Stimulated activated CD8-positive, alpha-beta memory T cell treated with anti-CD3 and anti-CD28 coated beads, Interleukin-4, amount 100 ng/mL, for 4 hours (primary cell): Measurements from ENCODE around the gene SPON2.
"Not testable (repeated sequence)": the region's sequence is repeated elsewhere in the genome, so short reads cannot be mapped to it uniquely, and the experiment has no call there.

Experiments used
- DNase-seq, 2 donors: peaks; one replicate each; pipeline ENCODE4 v3.0.0-alpha.2; 2020; ENCODE audit warnings: low read depth in 2 of 2, low spot score in 1 of 2

SPON2 gene

DNA sequence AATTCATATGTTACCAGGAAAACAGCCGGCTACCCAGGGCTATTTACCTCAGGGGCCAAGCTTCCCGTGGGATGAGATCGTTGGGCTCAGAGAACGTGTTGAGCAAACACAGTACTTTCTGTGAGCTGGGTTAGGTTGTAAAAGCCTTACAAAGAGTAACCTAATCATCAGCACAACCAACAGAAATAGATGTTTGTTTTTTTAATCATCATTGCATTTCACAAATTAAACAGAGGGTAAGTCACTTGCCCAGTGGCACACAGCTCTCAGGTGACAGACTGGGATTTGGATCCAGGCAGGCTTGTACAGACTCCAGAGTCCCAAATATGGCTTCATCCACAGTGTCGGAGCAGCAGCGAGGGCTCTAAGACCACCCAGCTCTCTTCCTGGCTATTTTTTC is 20.1 kb downstream of the SPON2 start:
- DNase-seq = no peak

DNA sequence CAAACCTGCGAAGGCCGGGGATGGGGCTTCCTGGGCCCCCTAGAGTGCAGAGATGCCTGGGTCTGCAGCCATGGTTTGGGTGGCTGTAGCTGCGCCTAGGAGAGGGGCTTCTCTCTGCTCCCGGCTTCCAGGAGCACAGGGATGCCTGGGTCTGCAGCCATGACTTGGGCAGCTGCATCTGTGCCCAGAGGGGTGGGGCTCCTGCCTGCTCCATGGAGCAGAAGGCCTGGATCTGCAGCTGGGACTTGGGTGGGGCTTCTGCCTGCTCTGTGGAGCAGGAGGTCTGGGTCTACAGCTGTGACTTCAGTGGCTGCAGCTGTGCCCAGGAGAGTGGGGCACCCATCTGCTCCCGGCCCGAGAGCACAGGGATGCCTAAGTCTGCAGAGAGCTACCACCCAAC is 20.8 kb downstream of the SPON2 start:
- DNase-seq = no peak

DNA sequence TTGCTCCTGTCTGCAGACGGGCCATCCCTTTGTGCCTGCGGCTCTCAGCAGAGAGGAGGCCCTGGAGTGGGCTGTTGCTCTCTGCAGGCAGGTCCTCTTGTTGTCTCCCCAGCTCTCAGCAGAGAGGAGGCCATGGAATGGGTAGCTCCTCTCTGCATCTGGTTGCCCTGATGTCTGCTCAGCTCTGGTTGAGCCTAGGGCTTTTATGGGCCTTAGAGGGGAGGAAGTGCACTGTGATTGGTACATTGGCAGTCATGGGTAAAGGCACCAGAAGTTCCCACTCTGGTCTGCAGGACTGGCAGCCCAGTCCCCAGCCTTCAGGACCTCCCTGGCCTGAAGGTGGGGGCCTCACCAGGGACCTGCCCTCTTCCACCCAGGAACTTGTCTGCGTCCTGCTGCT is 21.5 kb downstream of the SPON2 start:
- no peak for DNase-seq

DNA sequence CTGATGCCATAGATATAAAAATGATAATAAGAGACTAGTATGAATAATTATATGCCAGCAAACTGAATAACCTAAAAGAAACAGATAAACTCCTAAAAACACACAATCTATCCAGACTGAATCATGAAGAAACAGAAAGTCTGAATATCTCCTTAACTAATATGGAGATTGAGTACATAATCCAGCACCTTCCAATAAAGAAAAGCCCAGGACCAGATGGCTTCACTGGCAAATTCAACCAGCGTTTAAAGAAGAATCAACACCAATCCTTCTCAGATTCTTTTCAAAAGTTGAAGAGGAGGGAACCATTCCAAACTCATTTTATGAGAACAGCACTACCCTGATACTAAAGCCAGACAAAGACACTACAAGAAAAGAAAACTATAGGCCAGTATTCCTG is 32.5 kb downstream of the SPON2 start:
- DNase-seq = no peak

DNA sequence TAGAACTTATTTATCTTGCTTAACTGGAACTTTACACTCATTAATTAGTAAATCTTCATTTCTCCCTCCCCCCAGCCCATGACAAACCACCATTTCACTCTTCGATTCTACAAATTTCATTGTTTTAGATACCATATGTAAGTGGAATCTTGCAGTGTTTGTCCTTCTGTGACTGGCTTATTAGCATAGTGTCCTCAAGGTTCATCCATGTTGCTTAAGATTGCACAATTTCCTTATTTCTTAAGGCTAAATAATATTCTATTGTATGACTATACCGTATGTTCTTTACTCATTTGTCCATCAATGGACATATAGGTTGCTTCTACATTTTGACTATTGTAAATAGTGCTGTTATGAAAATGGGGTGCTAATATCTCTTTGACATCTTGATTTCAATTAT is 34.5 kb downstream of the SPON2 start:
- no peak for DNase-seq

DNA sequence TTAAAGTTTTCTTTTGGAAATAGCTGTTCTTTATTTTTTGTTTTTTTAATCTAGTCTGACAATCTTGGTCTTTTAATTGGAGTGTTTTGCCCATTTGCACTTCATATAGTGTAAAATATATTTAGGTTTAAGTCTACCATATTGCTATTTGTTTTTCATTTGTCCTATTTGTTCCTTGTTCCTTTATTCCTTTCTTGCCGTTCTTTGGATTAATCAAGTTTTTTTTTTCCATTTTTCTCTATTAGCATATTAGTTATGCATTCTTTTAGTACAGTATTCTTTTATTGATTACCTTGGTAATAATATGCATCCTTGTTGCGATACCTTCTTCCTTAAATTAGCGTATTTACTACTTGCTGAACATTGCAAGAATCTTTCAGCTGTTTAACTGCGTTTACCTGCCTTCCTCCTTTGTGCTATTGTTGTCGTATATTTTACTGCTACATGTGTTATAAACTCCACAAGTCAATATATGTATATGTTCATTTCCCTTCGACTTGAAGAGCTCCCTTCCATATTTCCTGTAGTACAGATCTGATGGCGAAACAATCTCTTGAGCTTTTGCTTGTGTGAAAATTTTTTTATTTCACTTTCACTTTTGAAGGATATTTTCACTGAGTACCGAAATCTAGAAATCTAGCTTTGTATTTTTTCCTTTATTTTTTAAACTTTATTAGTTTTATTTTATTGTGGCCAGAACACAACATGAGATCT is 35.2 kb downstream of the SPON2 start:
- DNase-seq = no peak

DNA sequence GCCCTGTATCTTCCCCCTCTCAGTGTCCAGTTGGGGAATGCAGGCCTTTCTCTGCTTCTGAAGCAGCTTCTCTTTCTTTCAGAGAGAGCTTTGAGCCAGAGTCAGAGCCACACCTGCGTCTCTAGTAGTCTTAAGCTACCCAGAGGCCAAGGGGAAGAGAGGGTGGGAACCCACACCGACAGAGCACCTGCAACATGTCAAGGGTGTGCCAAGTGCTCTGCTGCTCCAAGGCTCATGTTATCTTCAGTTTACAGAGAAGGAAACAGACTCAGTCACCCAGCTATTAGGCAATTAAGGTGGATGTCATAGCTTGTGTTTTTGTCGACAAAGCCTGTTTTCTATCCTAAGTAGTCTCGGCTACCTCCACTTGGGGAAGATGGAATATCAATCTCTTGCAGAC is 36.3 kb downstream of the SPON2 start:
- no peak for DNase-seq

DNA sequence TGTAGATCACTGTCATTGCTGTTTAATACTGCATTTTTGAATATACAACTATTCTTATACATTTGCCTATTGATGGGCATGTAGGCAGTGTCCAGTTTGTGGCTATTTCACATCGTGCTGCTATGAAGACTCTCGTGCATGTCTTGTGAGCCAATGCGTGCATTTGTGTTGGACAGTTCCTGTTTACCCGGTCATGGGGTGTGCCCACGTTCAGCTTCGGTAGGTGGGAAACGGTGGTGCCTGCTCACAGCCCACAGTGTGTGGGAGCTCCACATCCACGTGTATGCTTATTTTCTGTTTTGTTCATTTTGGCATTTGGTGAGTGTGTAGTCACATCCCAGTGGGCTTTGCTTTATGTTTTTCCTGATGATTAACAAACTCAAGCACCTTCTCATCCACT is 39.4 kb downstream of the SPON2 start:
- DNase-seq = no peak

DNA sequence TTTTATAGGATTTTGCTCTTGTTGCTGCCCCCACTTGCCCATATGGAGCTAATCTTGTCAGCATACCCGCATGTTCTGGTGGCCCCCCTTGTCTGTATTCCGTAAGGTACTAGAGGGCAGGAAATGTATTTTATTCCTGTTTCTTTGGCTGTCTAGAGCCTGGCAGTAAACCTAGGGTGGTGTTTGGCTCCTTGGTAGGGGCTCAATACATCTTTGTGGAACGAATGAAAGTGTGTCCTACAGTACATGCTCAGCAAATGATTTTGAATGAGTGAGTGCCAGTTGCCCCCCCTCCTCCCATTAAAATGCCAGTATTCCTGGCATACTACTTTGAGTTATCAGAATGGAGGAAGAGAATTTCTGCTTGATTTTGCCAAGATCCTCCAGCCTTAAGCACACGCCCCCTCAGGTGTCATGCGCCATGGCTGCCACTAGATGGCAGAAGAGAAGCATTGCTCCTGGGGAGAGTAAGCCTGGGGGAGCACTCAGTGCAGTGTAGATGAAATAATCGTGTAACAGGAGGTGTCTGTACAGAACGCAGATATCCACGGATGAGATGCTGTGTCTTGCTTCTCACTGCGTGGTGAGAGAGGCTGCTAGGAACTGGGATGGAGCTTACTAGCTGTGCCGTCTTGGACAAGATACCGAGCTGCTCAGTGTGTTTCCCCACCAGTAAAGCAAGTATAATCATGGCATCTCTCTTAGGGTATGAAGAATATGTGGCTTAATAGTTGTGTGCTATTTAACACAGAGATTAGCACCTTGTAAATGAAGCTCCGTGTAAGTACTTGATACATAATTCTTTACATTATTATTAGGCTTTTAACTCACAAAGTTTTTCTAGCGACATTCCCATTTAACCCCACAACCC is 41.8 kb downstream of the SPON2 start:
- DNase-seq = peak; percentile 54 to 60

DNA sequence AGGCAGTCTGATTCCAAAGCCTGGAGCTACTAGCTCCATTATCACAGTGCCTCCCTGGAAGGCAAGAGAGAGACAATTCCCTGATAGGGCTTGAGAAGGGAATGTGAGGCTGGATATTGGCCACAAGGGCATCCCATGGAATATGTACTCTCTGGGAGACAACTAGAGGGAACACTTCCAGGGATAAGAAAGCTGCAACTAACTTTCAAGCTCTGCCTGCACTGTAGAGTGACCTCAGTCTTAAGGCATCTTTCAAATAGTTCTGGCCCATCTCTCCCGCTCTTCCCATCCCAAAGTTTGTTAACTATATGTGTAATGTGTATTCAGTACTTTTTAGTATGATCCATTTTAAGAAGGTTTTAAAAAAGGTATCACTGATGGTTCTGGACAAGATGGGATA is 45.9 kb downstream of the SPON2 start:
- no peak for DNase-seq

DNA sequence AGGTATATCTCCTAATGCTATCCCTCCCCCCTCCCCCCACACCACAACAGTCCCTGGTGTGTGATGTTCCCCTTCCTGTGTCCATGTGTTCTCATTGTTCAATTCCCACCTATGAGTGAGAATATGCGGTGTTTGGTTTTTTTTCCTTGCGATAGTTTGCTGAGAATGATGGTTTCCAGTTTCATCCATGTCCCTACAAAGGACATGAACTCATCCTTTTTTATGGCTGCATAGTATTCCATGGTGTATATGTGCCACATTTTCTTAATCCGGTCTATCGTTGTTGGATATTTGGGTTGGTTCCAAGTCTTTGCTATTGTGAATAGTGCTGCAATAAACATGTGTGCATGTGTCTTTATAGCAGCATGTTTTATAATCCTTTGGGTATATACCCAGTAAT is 46.9 kb downstream of the SPON2 start:
- not testable (repeated sequence) for DNase-seq

DNA sequence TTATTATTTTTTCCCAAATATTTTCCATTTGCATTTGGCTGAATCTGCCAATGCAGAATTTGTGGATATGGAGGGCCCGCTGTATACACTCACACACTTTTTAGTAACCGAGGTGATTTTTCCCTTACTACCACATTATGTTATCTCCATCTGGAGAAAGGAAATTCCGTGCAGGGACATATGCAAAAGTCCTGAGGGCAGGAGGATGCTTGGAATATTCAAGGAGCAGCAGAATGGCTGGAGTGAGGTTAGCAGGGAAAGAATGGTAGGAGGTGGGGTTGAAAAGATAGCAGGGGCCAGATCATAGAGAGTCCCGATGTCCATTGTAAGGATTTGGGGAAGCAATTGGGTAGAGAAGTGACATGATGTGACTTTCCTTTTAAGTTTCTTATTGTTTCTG is 47.6 kb downstream of the SPON2 start:
- DNase-seq = no peak

DNA sequence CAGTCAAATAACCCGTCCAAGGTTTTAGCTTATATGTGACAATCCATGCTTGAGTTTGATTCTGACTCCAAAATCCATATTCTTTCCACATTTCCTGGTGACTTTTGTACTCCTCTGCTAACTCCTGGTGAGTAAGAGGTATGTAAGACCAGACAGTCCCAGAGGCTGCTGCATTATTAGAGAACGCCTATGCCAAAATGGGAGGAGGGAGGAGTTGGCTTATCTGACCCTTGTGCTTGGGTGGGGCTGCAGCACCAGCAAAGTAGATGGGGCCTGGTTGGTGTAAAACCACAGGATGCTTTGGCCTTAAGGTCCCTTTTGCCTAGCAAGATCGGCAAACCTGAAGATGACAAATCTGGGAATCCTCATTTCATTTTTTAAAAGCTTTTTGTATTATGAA is 49.9 kb downstream of the SPON2 start:
- DNase-seq = no peak
